Mucosa of descending colon (tissue), 3 donors: ENCODE measurements around the gene ZNF227. TPM values are rescaled to one million over a fixed set of nuclear protein-coding genes. Genes with fewer than 3 reads are reported as not detected.
"Not testable (repeated sequence)": the region's sequence is repeated elsewhere in the genome, so short reads cannot be mapped to it uniquely, and the experiment has no call there.

ENCODE experiments used
- ATAC-seq: fragments of 200-7000 bp; cut with Tn5 transposase; one replicate; pipeline ENCODE4 v1.9.1; 2020; ENCODE audit warnings: mild to moderate bottlenecking, moderate library complexity
- DNase-seq, 3 donors: peaks; one replicate each; pipeline ENCODE4 v3.0.0-alpha.2; 2020
- H3K36me3 ChIP-seq: fragments of 200-600 bp; one replicate; pipeline ENCODE4 v1.8.0; 2021; ENCODE audit warnings: low read depth, mild to moderate bottlenecking
- H3K4me1 ChIP-seq: fragments of 200-600 bp; one replicate; pipeline ENCODE4 v1.8.0; 2021; ENCODE audit warnings: low read depth, mild to moderate bottlenecking
- H3K4me3 ChIP-seq: fragments of 200-600 bp; one replicate; pipeline ENCODE4 v1.8.0; 2021; ENCODE audit warnings: mild to moderate bottlenecking
- H3K9me3 ChIP-seq: fragments of 200-600 bp; one replicate; pipeline ENCODE4 v1.8.0; 2021; ENCODE audit warnings: mild to moderate bottlenecking
- intact Hi-C, 2 donors: fragments of 100-400 bp; cut with DNase I in 1 of 2; cut with micrococcal nuclease in 1 of 2; formaldehyde crosslinking; loops; one replicate each; pipeline versions ENCODE4 v1.11.0 to v1.11.1; 2022; cut with DNase I, micrococcal nuclease
- long read RNA-seq, 2 donors: library from polyadenylated mRNA; unstranded; transcript quantifications; one replicate each; pipeline ENCODE4 v2.0.0, GENCODE V29; 2019 to 2021
- total RNA-seq, 3 donors: library from RNA; stranded (reverse); fragmentation: NEBNext Ultra II Directional in 2 of 3; extraction: Animal tissue kit (Norgen Biotek cat#: 25700) in 2 of 3; gene quantifications; one replicate each; pipeline versions ENCODE4 v1.2.1 to v1.2.4, GENCODE V29; 2021 to 2023
- TF ChIP-seq, protein P1 (sequence below): fragments of 200-600 bp; IDR thresholded peaks from one replicate; pipeline ENCODE4 v1.8.0; 2022; ENCODE audit warnings: antibody characterized with exemption, mild to moderate bottlenecking
- donor health status: DM: no; HTN: no; CAD: no; lungs with moderate emphysema.
- donor health status: DM: no; HTN: no; CAD: no.
- donor health status: DM: no; HTN: yes; CAD: no.

ZNF227 gene
- total RNA-seq: 10 to 100 TPM; 11.3 to 25.3 (median 12.6) TPM
- long read RNA-seq, donor 1, partial matches to known transcripts: 4 of 7 reads
- long read RNA-seq, donor 1, other reads (novel, unspliced or antisense): 2 of 7 reads
- long read RNA-seq, donor 2, partial matches to known transcripts: 0 of 2 reads
- long read RNA-seq, donor 2, other reads (novel, unspliced or antisense): 1 of 2 reads

DNA sequence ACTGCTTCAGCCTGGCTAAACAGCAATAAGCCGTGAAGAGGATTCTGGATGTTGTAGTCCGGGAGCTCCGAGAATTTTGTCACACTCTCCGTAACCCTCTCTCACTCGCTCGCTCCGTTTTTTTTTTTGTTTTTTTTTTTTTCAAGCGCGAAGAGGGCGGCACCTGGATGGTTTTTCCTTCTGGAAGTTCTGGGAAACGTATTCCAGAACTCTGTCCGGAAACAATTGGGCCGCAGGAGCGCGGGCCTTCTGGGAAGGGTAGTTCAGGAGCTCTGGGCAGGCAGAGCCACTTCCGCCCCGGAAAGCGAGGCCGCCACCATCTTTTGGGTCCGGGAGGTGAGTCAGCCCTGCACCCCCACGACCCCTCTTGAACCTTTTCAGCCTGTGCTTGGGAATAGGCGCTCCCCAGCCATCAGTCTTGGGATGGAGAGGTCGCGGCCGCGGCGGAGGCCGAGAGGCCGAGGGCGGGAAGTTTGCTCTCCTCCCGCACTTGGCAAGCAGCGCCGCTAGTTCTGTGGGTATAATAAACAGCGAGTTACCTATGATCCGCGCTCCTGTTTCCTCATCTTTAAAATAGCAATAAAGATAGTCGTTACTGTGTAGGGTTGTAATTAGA is at the start of gene ZNF227:
Gene ZNF227, plus strand, starts transcription at position 283 of the 616 bp plus-strand sequence. CDS start 5,261 bp downstream, outside the sequence.
- Histone ChIP-seq H3K4me1 (no peaks in the 10 kb centered on the region), H3K4me3 (peak within 1 kb of the TSS; percentile 65), H3K9me3 (peaks cover 3% of the 10 kb centered on the region), H3K36me3 (no peaks in the 10 kb centered on the region)
- intact Hi-C loops: no loop called here
- DNase-seq (peak; percentile 90 to 94 (median 91)), ATAC-seq (peak; percentile 99)
- TF ChIP-seq, protein P1, sequence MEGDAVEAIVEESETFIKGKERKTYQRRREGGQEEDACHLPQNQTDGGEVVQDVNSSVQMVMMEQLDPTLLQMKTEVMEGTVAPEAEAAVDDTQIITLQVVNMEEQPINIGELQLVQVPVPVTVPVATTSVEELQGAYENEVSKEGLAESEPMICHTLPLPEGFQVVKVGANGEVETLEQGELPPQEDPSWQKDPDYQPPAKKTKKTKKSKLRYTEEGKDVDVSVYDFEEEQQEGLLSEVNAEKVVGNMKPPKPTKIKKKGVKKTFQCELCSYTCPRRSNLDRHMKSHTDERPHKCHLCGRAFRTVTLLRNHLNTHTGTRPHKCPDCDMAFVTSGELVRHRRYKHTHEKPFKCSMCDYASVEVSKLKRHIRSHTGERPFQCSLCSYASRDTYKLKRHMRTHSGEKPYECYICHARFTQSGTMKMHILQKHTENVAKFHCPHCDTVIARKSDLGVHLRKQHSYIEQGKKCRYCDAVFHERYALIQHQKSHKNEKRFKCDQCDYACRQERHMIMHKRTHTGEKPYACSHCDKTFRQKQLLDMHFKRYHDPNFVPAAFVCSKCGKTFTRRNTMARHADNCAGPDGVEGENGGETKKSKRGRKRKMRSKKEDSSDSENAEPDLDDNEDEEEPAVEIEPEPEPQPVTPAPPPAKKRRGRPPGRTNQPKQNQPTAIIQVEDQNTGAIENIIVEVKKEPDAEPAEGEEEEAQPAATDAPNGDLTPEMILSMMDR: no peak

- TF ChIP-seq, protein P1: no peak
- H3K4me3 ChIP-seq: no peak overlapping the region
- intact Hi-C loops: no loop called here
- H3K9me3 ChIP-seq: peaks cover 62% of the 10 kb centered on the region
- DNase-seq (no peak), ATAC-seq (no peak)
- H3K36me3 ChIP-seq: peaks cover 6% of the 10 kb centered on the region
- H3K4me1 ChIP-seq: peaks cover 4% of the 10 kb centered on the region
These were observed 48.5 kb upstream of the ZNF227 start for GRCh38 chr19:44163789-44164188.

DNA sequence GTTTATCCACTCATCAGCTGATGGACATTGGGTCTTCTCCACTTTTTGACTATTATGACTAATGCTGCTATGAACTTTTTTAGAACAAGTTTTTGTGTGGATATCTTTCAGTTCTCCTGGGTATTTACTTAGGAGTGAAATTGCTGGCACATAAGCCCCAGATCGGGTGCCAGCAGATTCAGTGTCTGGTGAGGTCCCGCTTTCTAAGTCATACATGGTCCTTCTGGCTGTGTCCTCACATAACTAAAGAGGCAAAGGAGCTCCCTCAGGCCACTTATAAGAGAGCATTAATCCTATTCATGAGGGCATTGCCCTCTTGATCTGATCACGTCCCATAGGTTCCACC is 48.0 kb upstream of the ZNF227 start:
- Histone ChIP-seq H3K36me3 (peaks cover 6% of the 10 kb centered on the region), H3K4me3 (peak overlapping the region; percentile 60), H3K4me1 (peaks cover 4% of the 10 kb centered on the region), H3K9me3 (peaks cover 62% of the 10 kb centered on the region)
- ATAC-seq: no peak
- no peak for DNase-seq
- intact Hi-C loops: no loop called here
- TF ChIP-seq, protein P1: no peak

DNA sequence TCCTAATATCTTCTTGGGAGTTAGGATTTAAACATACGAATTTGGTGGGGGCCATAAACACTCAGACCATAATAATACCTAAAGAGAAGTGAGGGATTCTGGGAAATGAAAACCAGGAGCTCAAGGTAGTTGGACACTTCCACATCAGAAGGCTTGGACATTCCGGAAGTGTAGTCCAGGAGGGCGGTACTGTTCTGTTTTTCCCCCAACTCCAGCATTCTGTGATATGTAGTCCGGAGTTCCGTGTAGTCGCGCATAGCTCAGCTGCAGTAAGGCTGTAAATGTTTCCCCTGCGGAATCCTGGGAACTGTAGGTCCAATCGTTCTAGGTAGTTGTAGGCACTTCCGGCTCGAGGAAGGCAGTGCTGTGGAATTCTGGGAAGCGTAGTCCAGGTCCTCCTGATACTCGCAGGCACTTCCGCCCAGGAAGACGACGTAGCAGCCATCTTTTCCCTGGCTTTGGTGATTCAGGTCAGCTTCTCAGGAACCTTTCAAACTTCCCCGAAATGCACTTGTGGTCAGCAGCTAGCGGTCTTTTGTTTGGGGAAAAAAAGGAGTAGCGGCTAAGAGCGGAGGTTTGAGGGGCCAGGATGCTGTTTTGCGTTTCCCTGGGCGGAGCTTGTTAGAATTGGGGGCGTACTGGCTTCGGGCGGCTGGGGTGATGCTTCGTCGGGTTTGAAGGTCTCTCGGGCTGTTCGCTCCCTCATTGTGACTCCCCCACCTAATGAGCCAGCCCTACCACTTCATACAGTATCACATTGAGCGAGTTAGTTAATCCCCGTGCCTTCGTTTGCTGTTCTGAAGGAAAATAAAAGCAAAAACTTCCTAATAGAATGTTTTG is 47.4 kb upstream of the ZNF227 start, which contains the start of gene ZNF226:
Gene ZNF226, plus strand, starts transcription at position 428 of the 840 bp plus-strand sequence. CDS start 4,981 bp downstream, outside the sequence.
- ATAC-seq (peak; percentile 100), DNase-seq (peak; percentile 82 to 93 (median 90))
- Histone ChIP-seq H3K4me1 (peaks cover 4% of the 10 kb centered on the region), H3K4me3 (peak within 1 kb of the TSS; percentile 60), H3K9me3 (peaks cover 62% of the 10 kb centered on the region), H3K36me3 (peaks cover 6% of the 10 kb centered on the region)
- TF ChIP-seq, protein P1: no peak
- intact Hi-C loops: no loop called here

DNA sequence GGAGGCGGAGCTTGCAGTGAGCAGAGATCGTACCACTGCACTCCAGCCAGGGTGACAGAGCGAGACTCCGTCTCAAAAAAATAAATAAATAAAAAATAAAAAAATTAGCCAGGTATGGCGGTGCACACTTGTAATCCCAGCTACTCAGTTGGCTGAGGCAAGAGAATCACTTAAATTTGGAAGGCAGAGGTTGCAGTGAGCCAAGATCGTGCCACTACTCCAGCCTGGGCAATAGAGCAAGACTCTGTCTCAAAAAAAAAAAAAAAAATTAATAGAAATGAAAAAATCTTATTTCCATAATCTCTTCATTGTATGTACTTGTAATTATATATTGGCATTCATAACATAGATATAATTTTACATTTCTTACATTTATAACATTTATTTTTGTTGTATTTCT is 41.7 kb upstream of the ZNF227 start:
- H3K4me1 ChIP-seq, DNase-seq, intact Hi-C loops, H3K4me3 ChIP-seq, ATAC-seq: not testable (repeated sequence)
- Histone ChIP-seq H3K9me3 (peaks cover 83% of the 10 kb centered on the region), H3K36me3 (peaks cover 41% of the 10 kb centered on the region)

DNA sequence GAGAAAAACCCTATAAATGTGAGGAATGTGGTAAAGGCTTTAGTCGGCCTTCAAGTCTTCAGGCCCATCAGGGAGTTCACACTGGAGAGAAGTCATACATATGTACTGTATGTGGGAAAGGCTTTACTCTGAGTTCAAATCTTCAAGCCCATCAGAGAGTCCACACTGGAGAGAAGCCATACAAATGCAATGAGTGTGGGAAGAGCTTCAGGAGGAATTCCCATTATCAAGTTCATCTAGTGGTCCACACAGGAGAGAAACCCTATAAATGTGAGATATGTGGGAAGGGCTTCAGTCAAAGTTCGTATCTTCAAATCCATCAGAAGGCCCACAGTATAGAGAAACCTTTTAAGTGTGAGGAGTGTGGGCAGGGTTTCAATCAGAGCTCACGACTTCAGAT is 35.7 kb upstream of the ZNF227 start:
- TF ChIP-seq, protein P1: no peak

More for the DNA sequence above, 35.7 kb upstream of the ZNF227 start:
- intact Hi-C loops: no loop called here
- Histone ChIP-seq H3K9me3 (peaks cover 99% of the 10 kb centered on the region), H3K4me3 (no peak overlapping the region), H3K4me1 (no peaks in the 10 kb centered on the region), H3K36me3 (peaks cover 39% of the 10 kb centered on the region)
- no peak for ATAC-seq
- DNase-seq: no peak
